ENCODE results near the gene KRTAP5-5.
"Not testable (repeated sequence)": the region's sequence is repeated elsewhere in the genome, so short reads cannot be mapped to it uniquely, and the experiment has no call there.

The KRTAP5-5 gene

DNA sequence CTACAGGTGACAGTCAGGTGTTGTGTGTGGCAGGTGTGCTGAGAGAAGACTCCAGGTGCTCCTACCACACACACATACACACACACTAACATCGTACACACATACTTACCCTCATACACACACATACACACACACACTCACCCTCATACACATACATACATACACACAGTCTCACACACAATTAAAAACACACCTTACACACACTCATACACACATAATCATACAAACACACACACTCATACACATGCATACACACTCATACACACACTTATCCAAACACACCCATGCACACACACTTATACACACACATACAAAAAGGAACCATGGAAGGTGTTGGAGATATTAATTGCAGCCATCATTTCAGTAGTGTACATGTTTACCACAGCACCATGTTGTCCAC, 25.9 kb upstream of the KRTAP5-5 start:
- TF ChIP-seq, protein P1, sequence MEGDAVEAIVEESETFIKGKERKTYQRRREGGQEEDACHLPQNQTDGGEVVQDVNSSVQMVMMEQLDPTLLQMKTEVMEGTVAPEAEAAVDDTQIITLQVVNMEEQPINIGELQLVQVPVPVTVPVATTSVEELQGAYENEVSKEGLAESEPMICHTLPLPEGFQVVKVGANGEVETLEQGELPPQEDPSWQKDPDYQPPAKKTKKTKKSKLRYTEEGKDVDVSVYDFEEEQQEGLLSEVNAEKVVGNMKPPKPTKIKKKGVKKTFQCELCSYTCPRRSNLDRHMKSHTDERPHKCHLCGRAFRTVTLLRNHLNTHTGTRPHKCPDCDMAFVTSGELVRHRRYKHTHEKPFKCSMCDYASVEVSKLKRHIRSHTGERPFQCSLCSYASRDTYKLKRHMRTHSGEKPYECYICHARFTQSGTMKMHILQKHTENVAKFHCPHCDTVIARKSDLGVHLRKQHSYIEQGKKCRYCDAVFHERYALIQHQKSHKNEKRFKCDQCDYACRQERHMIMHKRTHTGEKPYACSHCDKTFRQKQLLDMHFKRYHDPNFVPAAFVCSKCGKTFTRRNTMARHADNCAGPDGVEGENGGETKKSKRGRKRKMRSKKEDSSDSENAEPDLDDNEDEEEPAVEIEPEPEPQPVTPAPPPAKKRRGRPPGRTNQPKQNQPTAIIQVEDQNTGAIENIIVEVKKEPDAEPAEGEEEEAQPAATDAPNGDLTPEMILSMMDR (conservative IDR thresholded peaks at IDR 0.05; ENCODE audit: low read depth, low read length), result no peak
- Histone ChIP-seq H3K4me3 (IDR thresholded peaks at IDR 0.05; ENCODE audit: insufficient read depth, low read depth, low read length) (no peak overlapping the region), H2AFZ (ENCODE audit: low read depth) (no peak overlapping the region), H3K27ac (no peak overlapping the region), H3K27me3 (ENCODE audit: insufficient read depth, low read depth) (peaks cover 88% of the 10 kb centered on the region), H3K36me3 (ENCODE audit: insufficient read depth) (no peaks in the 10 kb centered on the region), H3K4me1 (ENCODE audit: low read depth, poor library complexity, severe bottlenecking) (peaks cover 8% of the 10 kb centered on the region), H3K79me2 (ENCODE audit: insufficient read depth, low read depth) (no peaks in the 10 kb centered on the region), H3K9ac (no peak overlapping the region), H4K20me1 (ENCODE audit: insufficient read depth) (no peaks in the 10 kb centered on the region), H3K4me2 (no peak overlapping the region)

DNA sequence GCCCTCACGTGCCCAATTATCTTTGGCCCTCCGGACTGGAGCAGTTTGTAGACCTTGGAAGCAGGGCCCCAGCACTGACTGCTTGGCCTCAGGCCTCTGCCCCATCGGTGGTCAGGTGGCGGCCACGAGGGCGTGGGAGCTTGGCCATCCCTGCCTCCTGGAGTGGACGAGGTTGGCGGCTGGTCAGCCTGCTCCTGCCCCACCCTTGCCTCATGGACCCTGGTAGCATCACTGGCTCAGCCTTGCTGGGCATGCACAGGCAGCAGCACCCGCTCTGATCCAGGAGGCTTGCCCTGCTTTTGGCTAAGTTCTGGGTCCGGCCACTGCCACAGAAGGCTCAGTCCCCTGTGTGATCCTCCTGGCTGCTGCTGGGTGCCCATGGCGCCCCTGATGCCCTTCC, 25.4 kb upstream of the KRTAP5-5 start:
- no peaks in the 10 kb centered on the region for H3K79me2 ChIP-seq (ENCODE audit: insufficient read depth, low read depth)
- no peak overlapping the region for H2AFZ ChIP-seq (ENCODE audit: low read depth)
- TF ChIP-seq, protein P1 (conservative IDR thresholded peaks at IDR 0.05; ENCODE audit: low read depth, low read length), result no peak
- no peaks in the 10 kb centered on the region for H3K36me3 ChIP-seq (ENCODE audit: insufficient read depth)
- H4K20me1 ChIP-seq (ENCODE audit: insufficient read depth), result no peaks in the 10 kb centered on the region
- no peak overlapping the region for H3K4me2 ChIP-seq
- peaks cover 8% of the 10 kb centered on the region for H3K4me1 ChIP-seq (ENCODE audit: low read depth, poor library complexity, severe bottlenecking)
- H3K27me3 ChIP-seq (ENCODE audit: insufficient read depth, low read depth), result peaks cover 88% of the 10 kb centered on the region
- H3K27ac ChIP-seq, result no peak overlapping the region
- no peak overlapping the region for H3K4me3 ChIP-seq (IDR thresholded peaks at IDR 0.05; ENCODE audit: insufficient read depth, low read depth, low read length)
- H3K9ac ChIP-seq, result no peak overlapping the region

GRCh38 chr11:1604711-1605110, 24.9 kb upstream of the KRTAP5-5 start:
- no peak overlapping the region for H3K9ac ChIP-seq
- H4K20me1 ChIP-seq (ENCODE audit: insufficient read depth), result no peaks in the 10 kb centered on the region
- peaks cover 89% of the 10 kb centered on the region for H3K27me3 ChIP-seq (ENCODE audit: insufficient read depth, low read depth)
- H3K4me2 ChIP-seq, result no peak overlapping the region
- H3K79me2 ChIP-seq (ENCODE audit: insufficient read depth, low read depth), result no peaks in the 10 kb centered on the region
- H3K4me3 ChIP-seq (IDR thresholded peaks at IDR 0.05; ENCODE audit: insufficient read depth, low read depth, low read length), result no peak overlapping the region
- TF ChIP-seq, protein P1 (conservative IDR thresholded peaks at IDR 0.05; ENCODE audit: low read depth, low read length), result no peak
- H3K27ac ChIP-seq, result no peak overlapping the region
- H3K4me1 ChIP-seq (ENCODE audit: low read depth, poor library complexity, severe bottlenecking), result peaks cover 8% of the 10 kb centered on the region
- H2AFZ ChIP-seq (ENCODE audit: low read depth), result no peak overlapping the region
- no peaks in the 10 kb centered on the region for H3K36me3 ChIP-seq (ENCODE audit: insufficient read depth)

DNA sequence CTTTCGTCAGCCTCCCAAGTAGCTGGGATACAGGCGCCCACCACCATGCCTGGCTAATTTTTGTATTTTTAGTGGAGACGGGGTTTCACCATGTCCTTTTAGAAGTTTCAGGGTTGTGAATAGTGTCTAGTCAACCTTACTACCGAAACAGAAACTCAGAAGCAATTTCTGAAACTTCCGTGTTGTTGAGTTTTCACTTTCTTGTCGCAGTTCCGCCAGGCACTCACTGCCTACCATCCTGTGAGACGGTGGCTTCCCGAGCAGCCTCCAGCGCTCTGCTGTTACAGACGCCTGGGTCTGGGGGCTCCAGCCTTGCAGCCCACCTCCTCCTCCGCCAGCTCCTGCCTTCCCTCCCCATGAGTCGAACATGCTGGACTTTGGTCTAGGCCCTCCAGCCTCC, 23.7 kb upstream of the KRTAP5-5 start:
- H3K4me3 ChIP-seq (IDR thresholded peaks at IDR 0.05; ENCODE audit: insufficient read depth, low read depth, low read length); H3K4me2 ChIP-seq; H2AFZ ChIP-seq (ENCODE audit: low read depth); H3K79me2 ChIP-seq (ENCODE audit: insufficient read depth, low read depth); H3K4me1 ChIP-seq (ENCODE audit: low read depth, poor library complexity, severe bottlenecking); H3K27ac ChIP-seq; H4K20me1 ChIP-seq (ENCODE audit: insufficient read depth); H3K36me3 ChIP-seq (ENCODE audit: insufficient read depth); H3K9ac ChIP-seq: not testable (repeated sequence)
- peaks cover 86% of the 10 kb centered on the region for H3K27me3 ChIP-seq (ENCODE audit: insufficient read depth, low read depth)

DNA sequence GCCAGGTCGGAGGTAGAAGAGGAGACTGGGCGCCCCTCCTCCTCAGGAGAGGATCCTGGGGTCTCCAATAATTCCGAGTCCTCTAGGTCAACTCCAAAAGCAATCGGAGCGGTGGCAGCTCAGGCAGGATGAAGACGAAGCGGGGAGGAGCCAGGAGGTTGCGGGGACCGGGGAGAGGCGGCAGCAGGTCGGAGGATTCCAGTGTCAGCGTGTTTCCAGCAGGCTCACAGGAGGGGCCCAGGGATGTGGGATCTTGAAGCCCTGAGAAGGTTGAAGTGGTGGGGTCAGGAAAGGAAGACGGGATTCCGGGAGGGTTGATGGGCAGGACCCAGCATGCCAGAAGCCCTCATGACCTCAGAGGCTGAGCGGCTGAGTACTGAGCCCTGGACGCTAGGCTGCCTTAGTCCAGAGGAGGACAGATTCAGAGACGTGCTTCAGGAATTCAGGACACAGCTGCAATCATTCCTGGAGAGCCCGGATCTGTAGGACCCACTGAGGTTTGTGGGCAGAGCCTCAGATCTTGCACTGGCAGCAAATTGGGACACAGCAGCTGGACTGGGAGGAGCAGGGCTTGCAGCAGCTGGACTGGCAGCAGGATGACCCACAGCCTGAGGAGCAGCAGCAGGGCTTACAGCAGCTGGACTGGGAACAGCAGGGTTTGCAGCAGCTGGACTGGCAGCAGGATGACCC, 22.3 kb upstream of the KRTAP5-5 start:
- H3K36me3 ChIP-seq (ENCODE audit: insufficient read depth); H3K4me2 ChIP-seq; H4K20me1 ChIP-seq (ENCODE audit: insufficient read depth); H2AFZ ChIP-seq (ENCODE audit: low read depth); H3K27ac ChIP-seq; H3K4me3 ChIP-seq (IDR thresholded peaks at IDR 0.05; ENCODE audit: insufficient read depth, low read depth, low read length); H3K79me2 ChIP-seq (ENCODE audit: insufficient read depth, low read depth); H3K4me1 ChIP-seq (ENCODE audit: low read depth, poor library complexity, severe bottlenecking); H3K9ac ChIP-seq: not testable (repeated sequence)
- peaks cover 85% of the 10 kb centered on the region for H3K27me3 ChIP-seq (ENCODE audit: insufficient read depth, low read depth)

- H4K20me1 ChIP-seq (ENCODE audit: insufficient read depth); H3K27ac ChIP-seq; H2AFZ ChIP-seq (ENCODE audit: low read depth); H3K4me1 ChIP-seq (ENCODE audit: low read depth, poor library complexity, severe bottlenecking); H3K79me2 ChIP-seq (ENCODE audit: insufficient read depth, low read depth); H3K4me2 ChIP-seq; H3K36me3 ChIP-seq (ENCODE audit: insufficient read depth); H3K9ac ChIP-seq; H3K4me3 ChIP-seq (IDR thresholded peaks at IDR 0.05; ENCODE audit: insufficient read depth, low read depth, low read length): not testable (repeated sequence)
- peaks cover 83% of the 10 kb centered on the region for H3K27me3 ChIP-seq (ENCODE audit: insufficient read depth, low read depth)
Measured at GRCh38 chr11:1607901-1608300, 21.7 kb upstream of the KRTAP5-5 start.
